ENCODE measurements around the gene MRPL32.

The MRPL32 gene

DNA sequence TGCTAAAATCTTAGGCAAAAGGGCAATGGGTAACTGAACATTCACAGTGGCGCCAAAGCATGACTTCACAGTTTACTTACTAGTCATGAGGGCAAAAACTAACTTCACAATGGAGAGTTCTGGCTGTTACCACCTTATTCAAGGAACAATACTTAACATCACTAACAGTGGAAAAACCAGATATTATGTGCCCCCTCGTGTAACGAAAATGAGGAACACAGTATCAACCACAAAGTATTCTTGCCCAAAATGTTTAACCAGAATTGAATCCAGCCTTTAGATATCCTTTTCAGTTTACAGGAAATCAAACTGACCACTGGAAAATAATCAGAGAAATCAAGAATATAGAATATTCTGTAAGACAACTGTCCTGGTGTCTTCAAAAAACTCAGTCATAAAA is 29.8 kb upstream of the MRPL32 start:
- H2AFZ ChIP-seq (ENCODE audit: low read depth, low read length), result no peak overlapping the region

DNA sequence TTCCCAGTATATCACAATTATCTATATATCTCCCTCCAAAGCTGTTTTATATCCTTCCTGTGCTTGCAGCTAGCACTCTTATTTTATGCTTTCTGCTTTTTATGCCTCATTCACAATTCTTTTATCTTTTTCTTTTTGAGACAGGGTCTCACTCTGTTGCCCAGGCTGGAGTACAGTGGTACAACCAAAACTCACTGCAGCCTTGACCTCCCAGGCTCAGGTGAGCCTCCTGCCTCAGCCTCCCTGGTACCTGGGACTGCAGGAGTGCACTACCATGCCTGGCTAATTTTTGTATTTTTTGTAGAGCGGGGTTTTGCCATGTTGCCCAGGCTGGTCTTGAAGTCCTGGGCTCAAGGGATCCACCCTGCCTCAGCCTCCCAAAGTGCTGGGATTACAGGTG is 26.0 kb upstream of the MRPL32 start:
- H3K79me2 ChIP-seq (ENCODE audit: insufficient read depth, low read length), result peaks cover 7% of the 10 kb centered on the region
- H3K27me3 ChIP-seq (ENCODE audit: insufficient read depth, low read length, poor library complexity), result no peaks in the 10 kb centered on the region
- ATAC-seq (ENCODE audit: insufficient read depth, low read depth) (no peak), DNase-seq (no peak)
- TF ChIP-seq, protein P1, sequence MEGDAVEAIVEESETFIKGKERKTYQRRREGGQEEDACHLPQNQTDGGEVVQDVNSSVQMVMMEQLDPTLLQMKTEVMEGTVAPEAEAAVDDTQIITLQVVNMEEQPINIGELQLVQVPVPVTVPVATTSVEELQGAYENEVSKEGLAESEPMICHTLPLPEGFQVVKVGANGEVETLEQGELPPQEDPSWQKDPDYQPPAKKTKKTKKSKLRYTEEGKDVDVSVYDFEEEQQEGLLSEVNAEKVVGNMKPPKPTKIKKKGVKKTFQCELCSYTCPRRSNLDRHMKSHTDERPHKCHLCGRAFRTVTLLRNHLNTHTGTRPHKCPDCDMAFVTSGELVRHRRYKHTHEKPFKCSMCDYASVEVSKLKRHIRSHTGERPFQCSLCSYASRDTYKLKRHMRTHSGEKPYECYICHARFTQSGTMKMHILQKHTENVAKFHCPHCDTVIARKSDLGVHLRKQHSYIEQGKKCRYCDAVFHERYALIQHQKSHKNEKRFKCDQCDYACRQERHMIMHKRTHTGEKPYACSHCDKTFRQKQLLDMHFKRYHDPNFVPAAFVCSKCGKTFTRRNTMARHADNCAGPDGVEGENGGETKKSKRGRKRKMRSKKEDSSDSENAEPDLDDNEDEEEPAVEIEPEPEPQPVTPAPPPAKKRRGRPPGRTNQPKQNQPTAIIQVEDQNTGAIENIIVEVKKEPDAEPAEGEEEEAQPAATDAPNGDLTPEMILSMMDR (IDR thresholded peaks at IDR 0.05; ENCODE audit: borderline replicate concordance, extremely low read depth, low read length, poor library complexity, severe bottlenecking), result no peak
- no peak for TF ChIP-seq EZH2 (IDR thresholded peaks at IDR 0.05; ENCODE audit: borderline replicate concordance, low read depth, low read length, severe bottlenecking)
- H2AFZ ChIP-seq (ENCODE audit: low read depth, low read length), result no peak overlapping the region
- H3K9ac ChIP-seq (ENCODE audit: low read depth, low read length), result no peak overlapping the region
- H3K4me2 ChIP-seq (ENCODE audit: insufficient read depth, low read length), result no peak overlapping the region
- H3K36me3 ChIP-seq (ENCODE audit: insufficient read depth, low read length), result no peaks in the 10 kb centered on the region
- H4K20me1 ChIP-seq (ENCODE audit: insufficient read depth, low read length), result no peaks in the 10 kb centered on the region
- H3K4me3 ChIP-seq (ENCODE audit: low read depth in 1 of 2, low read length in 2 of 2), result no peak overlapping the region
- H3K4me1 ChIP-seq (ENCODE audit: insufficient read depth, low read length), result peaks cover 10% of the 10 kb centered on the region
- no peaks in the 10 kb centered on the region for H3K9me3 ChIP-seq (ENCODE audit: insufficient read depth, low read length, severe bottlenecking)
- H3K27ac ChIP-seq (ENCODE audit: low read length), result no peak overlapping the region

More for the DNA sequence above, 29.8 kb upstream of the MRPL32 start:
- no peaks in the 10 kb centered on the region for H3K9me3 ChIP-seq (ENCODE audit: insufficient read depth, low read length, severe bottlenecking)
- H3K36me3 ChIP-seq (ENCODE audit: insufficient read depth, low read length), result no peaks in the 10 kb centered on the region
- H3K27me3 ChIP-seq (ENCODE audit: insufficient read depth, low read length, poor library complexity), result no peaks in the 10 kb centered on the region
- no peaks in the 10 kb centered on the region for H3K4me1 ChIP-seq (ENCODE audit: insufficient read depth, low read length)
- H3K27ac ChIP-seq (ENCODE audit: low read length), result no peak overlapping the region
- DNase-seq, result no peak
- H3K79me2 ChIP-seq (ENCODE audit: insufficient read depth, low read length), result no peaks in the 10 kb centered on the region
- TF ChIP-seq, protein P1 (IDR thresholded peaks at IDR 0.05; ENCODE audit: borderline replicate concordance, extremely low read depth, low read length, poor library complexity, severe bottlenecking), result no peak
- H3K4me2 ChIP-seq (ENCODE audit: insufficient read depth, low read length), result no peak overlapping the region
- ATAC-seq (ENCODE audit: insufficient read depth, low read depth), result no peak
- no peaks in the 10 kb centered on the region for H4K20me1 ChIP-seq (ENCODE audit: insufficient read depth, low read length)
- H3K9ac ChIP-seq (ENCODE audit: low read depth, low read length), result no peak overlapping the region
- no peak overlapping the region for H3K4me3 ChIP-seq (ENCODE audit: low read depth in 1 of 2, low read length in 2 of 2)

DNA sequence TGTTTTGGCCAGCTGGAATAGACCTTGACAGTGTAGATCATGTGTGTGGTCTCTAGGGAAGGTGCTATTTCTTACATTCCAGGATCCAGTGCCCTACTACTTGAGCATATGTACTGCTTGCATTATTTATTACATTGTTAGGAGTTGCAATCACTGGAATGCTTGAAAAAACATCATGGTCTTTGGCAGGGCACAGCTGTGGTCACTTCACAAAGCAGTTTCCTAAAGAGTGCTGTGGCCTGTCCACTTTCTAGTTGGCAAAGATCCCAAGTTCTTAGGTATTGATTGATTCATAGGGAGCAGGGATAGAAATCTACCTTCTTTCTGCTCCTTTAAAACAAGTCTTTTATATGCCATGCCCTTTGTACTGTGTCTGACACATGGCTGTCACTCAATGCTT is 24.9 kb upstream of the MRPL32 start:
- H3K36me3 ChIP-seq (ENCODE audit: insufficient read depth, low read length), result no peaks in the 10 kb centered on the region
- no peak overlapping the region for H3K4me3 ChIP-seq (ENCODE audit: low read depth in 1 of 2, low read length in 2 of 2)
- TF ChIP-seq, protein P1 (IDR thresholded peaks at IDR 0.05; ENCODE audit: borderline replicate concordance, extremely low read depth, low read length, poor library complexity, severe bottlenecking), result no peak
- no peak for TF ChIP-seq EZH2 (IDR thresholded peaks at IDR 0.05; ENCODE audit: borderline replicate concordance, low read depth, low read length, severe bottlenecking)
- peaks cover 12% of the 10 kb centered on the region for H3K79me2 ChIP-seq (ENCODE audit: insufficient read depth, low read length)
- H3K27me3 ChIP-seq (ENCODE audit: insufficient read depth, low read length, poor library complexity), result no peaks in the 10 kb centered on the region
- H3K4me1 ChIP-seq (ENCODE audit: insufficient read depth, low read length), result peaks cover 15% of the 10 kb centered on the region
- DNase-seq, result no peak
- H3K9ac ChIP-seq (ENCODE audit: low read depth, low read length), result no peak overlapping the region
- no peak for ATAC-seq (ENCODE audit: insufficient read depth, low read depth)
- H3K27ac ChIP-seq (ENCODE audit: low read length), result no peak overlapping the region
- no peaks in the 10 kb centered on the region for H3K9me3 ChIP-seq (ENCODE audit: insufficient read depth, low read length, severe bottlenecking)
- no peak overlapping the region for H3K4me2 ChIP-seq (ENCODE audit: insufficient read depth, low read length)
- H2AFZ ChIP-seq (ENCODE audit: low read depth, low read length), result no peak overlapping the region
- H4K20me1 ChIP-seq (ENCODE audit: insufficient read depth, low read length), result no peaks in the 10 kb centered on the region

DNA sequence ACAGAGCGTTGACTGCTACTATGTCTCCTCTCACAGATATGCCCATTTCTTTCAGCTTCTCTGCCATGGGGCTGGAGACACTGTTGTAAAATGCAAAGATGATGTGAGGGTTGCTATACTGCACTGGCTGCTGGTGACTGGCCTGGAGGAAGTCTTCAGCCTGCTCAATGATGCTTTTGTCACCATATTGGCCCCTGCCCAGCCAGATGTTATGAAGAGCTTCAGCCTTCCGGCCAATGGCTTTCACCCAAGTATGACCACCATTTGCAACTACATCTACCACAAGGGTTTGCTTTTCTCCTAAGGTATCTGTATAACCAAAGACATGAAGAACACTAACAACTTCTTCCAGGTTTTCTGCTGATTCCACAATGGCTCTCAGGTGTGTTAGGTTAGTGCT is 21.9 kb upstream of the MRPL32 start:
- Histone ChIP-seq H2AFZ (ENCODE audit: low read depth, low read length) (no peak overlapping the region), H3K9me3 (ENCODE audit: insufficient read depth, low read length, severe bottlenecking) (no peaks in the 10 kb centered on the region), H3K79me2 (ENCODE audit: insufficient read depth, low read length) (peaks cover 12% of the 10 kb centered on the region), H3K27me3 (ENCODE audit: insufficient read depth, low read length, poor library complexity) (no peaks in the 10 kb centered on the region), H3K36me3 (ENCODE audit: insufficient read depth, low read length) (peaks cover 8% of the 10 kb centered on the region; the same call in 1 of the 2 replicates), H3K27ac (ENCODE audit: low read length) (no peak overlapping the region), H3K4me1 (ENCODE audit: insufficient read depth, low read length) (peaks cover 41% of the 10 kb centered on the region), H3K4me3 (ENCODE audit: low read depth in 1 of 2, low read length in 2 of 2) (no peak overlapping the region; a peak in 1 of 4 replicates), H3K9ac (ENCODE audit: low read depth, low read length) (no peak overlapping the region), H4K20me1 (ENCODE audit: insufficient read depth, low read length) (no peaks in the 10 kb centered on the region), H3K4me2 (ENCODE audit: insufficient read depth, low read length) (peak overlapping the region; percentile 88; the same call in 1 of the 2 replicates)
- ATAC-seq (ENCODE audit: insufficient read depth, low read depth), result no peak
- TF ChIP-seq, protein P1 (IDR thresholded peaks at IDR 0.05; ENCODE audit: borderline replicate concordance, extremely low read depth, low read length, poor library complexity, severe bottlenecking), result no peak
- TF ChIP-seq EZH2 (IDR thresholded peaks at IDR 0.05; ENCODE audit: borderline replicate concordance, low read depth, low read length, severe bottlenecking), result no peak
- DNase-seq, result no peak
